ENCODE data around the gene NKX6-1.

DNA sequence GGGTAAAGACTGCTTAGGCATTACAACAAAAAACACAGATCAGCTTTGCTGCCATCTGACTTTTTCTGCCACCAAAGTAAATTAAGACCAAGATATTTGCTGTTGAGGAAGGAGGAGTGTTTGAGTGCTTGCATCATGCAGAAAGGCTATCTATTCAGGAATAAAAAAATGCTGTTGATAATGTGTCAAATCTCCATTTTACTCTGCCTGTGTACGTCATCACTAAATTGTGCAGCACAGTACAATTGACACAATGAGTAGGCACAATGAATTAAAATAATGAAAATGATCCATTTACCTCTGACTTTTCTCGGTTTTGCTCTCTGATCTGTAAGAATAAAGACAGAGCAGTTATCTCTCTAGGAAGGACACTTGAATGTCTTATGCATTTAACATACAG, 56.3 kb downstream of the NKX6-1 start:
- TF ChIP-seq CTCF (IDR thresholded peaks at IDR 0.05; ENCODE audit: low read length): no peak
- no peak for TF ChIP-seq EZH2 (optimal IDR thresholded peaks at IDR 0.05; ENCODE audit: low read depth, low read length)
- TF ChIP-seq EZH2phosphoT487 (IDR thresholded peaks at IDR 0.05; ENCODE audit: low read length): no peak
